ENCODE results near the gene NCOA5.

The NCOA5 gene

GRCh38 chr20:46088409-46089166 is 1.2 kb downstream of the NCOA5 start:
- no peak for DNase-seq

GRCh38 chr20:46087161-46087560 is 2.6 kb downstream of the NCOA5 start:
- no peak for DNase-seq

- no peak for DNase-seq
Observed at GRCh38 chr20:46085179-46085851, 4.4 kb downstream of the NCOA5 start.

- no peak for DNase-seq
Observed at GRCh38 chr20:46084805-46085178, 5.0 kb downstream of the NCOA5 start.

- no peak for DNase-seq
Observed at GRCh38 chr20:46083531-46084061, 6.2 kb downstream of the NCOA5 start.

GRCh38 chr20:46083101-46083500 is 6.7 kb downstream of the NCOA5 start:
- DNase-seq, result no peak

GRCh38 chr20:46081074-46081473 is 8.7 kb downstream of the NCOA5 start:
- DNase-seq, result no peak

GRCh38 chr20:46078954-46079353 is 10.8 kb downstream of the NCOA5 start:
- no peak for DNase-seq

- no peak for DNase-seq
Observed at GRCh38 chr20:46077642-46078305, 12.0 kb downstream of the NCOA5 start.

- DNase-seq, result no peak
Observed at GRCh38 chr20:46076806-46077205, 13.0 kb downstream of the NCOA5 start.

GRCh38 chr20:46074006-46074405 is 15.8 kb downstream of the NCOA5 start:
- DNase-seq, result no peak

GRCh38 chr20:46073443-46073842 is 16.3 kb downstream of the NCOA5 start:
- no peak for DNase-seq

GRCh38 chr20:46073024-46073423 is 16.7 kb downstream of the NCOA5 start:
- no peak for DNase-seq

- DNase-seq, result no peak
Observed at GRCh38 chr20:46071573-46071972, 18.2 kb downstream of the NCOA5 start.

GRCh38 chr20:46070215-46070900 is 19.4 kb downstream of the NCOA5 start:
- no peak for DNase-seq

GRCh38 chr20:46065691-46066090 is 24.1 kb downstream of the NCOA5 start:
- DNase-seq, result no peak

GRCh38 chr20:46065006-46065405 is 24.8 kb downstream of the NCOA5 start:
- no peak for DNase-seq

GRCh38 chr20:46063652-46064054 is 26.1 kb downstream of the NCOA5 start:
- DNase-seq, result no peak

- no peak for DNase-seq
Observed at GRCh38 chr20:46063151-46063550, 26.6 kb downstream of the NCOA5 start.

- DNase-seq, result no peak
Observed at GRCh38 chr20:46062621-46063020, 27.1 kb downstream of the NCOA5 start.

GRCh38 chr20:46062151-46062550 is 27.6 kb downstream of the NCOA5 start:
- DNase-seq, result no peak

- no peak for DNase-seq
Observed at GRCh38 chr20:46060975-46061374, 28.8 kb downstream of the NCOA5 start.

GRCh38 chr20:46060301-46060881 is 29.4 kb downstream of the NCOA5 start:
- no peak for DNase-seq

Measured in stimulated activated CD4-positive, alpha-beta T cell treated with anti-CD3 and anti-CD28 coated beads, Interleukin-12 subunit alpha, Interleukin-12 subunit beta, amount 100 ng/mL, for 4 hours (primary cell).